ENCODE results near the gene USP9X.

USP9X gene

DNA sequence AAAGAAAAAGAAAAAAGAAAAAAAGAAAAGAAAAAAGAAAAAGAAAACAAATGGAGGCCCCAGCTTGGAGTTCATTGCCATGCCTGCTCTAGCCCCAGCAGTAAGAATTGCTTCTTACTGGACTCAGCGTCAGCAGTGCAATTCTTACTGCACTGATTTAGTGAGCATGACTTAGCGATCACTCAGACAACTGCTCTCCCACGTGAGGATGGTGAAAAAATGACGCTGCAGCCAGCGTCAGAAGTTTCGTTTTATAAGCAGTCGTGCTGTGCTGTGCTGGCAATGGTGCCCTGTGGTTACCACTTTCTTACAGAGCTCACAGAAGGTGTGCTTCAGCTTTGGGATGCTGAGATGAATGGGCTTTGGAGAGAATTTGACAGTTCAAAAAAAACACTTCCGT is 180.4 kb downstream of the USP9X start:
- no peaks in the 10 kb centered on the region for H4K20me1 ChIP-seq (ENCODE audit: low read depth, low read length)
- H3K9ac ChIP-seq (ENCODE audit: low read length), result no peak overlapping the region
- H3K27me3 ChIP-seq (ENCODE audit: low read length), result no peaks in the 10 kb centered on the region
- H2AFZ ChIP-seq (ENCODE audit: low read depth, low read length, severe bottlenecking), result no peak overlapping the region
- H3K9me3 ChIP-seq (ENCODE audit: insufficient read depth, low read length), result no peaks in the 10 kb centered on the region
- no peaks in the 10 kb centered on the region for H3F3A ChIP-seq (ENCODE audit: insufficient read depth)
- no peaks in the 10 kb centered on the region for H3K9me2 ChIP-seq (replicated peaks; ENCODE audit: insufficient read depth, low read length)
- no peak overlapping the region for H3K4me3 ChIP-seq (ENCODE audit: insufficient read depth, low read length, poor library complexity, severe bottlenecking)
- H3K36me3 ChIP-seq (ENCODE audit: low read length), result no peaks in the 10 kb centered on the region
- TF ChIP-seq EZH2phosphoT487 (conservative IDR thresholded peaks at IDR 0.05; ENCODE audit: low read length), result no peak
- TF ChIP-seq, protein P1, sequence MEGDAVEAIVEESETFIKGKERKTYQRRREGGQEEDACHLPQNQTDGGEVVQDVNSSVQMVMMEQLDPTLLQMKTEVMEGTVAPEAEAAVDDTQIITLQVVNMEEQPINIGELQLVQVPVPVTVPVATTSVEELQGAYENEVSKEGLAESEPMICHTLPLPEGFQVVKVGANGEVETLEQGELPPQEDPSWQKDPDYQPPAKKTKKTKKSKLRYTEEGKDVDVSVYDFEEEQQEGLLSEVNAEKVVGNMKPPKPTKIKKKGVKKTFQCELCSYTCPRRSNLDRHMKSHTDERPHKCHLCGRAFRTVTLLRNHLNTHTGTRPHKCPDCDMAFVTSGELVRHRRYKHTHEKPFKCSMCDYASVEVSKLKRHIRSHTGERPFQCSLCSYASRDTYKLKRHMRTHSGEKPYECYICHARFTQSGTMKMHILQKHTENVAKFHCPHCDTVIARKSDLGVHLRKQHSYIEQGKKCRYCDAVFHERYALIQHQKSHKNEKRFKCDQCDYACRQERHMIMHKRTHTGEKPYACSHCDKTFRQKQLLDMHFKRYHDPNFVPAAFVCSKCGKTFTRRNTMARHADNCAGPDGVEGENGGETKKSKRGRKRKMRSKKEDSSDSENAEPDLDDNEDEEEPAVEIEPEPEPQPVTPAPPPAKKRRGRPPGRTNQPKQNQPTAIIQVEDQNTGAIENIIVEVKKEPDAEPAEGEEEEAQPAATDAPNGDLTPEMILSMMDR (IDR thresholded peaks at IDR 0.05; ENCODE audit: insufficient read depth, low read length, poor library complexity, severe bottlenecking), result no peak
- H3K27ac ChIP-seq (ENCODE audit: low read depth, low read length), result no peak overlapping the region
- H3K4me2 ChIP-seq (ENCODE audit: low read depth, low read length, poor library complexity, severe bottlenecking), result no peak overlapping the region
- no peaks in the 10 kb centered on the region for H3K79me2 ChIP-seq (ENCODE audit: insufficient read depth, low read length)

DNA sequence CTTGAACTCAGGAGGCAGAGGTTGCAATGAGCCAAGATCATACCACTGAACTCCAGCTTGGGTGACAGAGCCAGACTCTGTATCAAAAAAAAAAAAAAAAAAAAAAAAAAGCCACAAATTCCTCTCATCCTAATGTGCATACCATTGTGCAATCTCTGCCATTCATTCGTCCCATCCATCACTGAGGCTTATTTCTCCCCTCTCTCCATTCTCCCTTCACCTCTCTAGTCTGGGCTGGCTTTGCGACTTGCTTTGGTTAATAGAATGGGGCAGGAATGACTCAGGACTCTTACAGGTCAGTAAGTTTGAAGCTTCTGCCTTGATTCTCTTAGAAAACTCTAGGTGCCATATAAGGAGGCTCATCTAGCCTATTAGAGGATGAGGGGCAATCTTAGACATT is 188.4 kb downstream of the USP9X start:
- H2AFZ ChIP-seq (ENCODE audit: low read depth, low read length, severe bottlenecking), result no peak overlapping the region
- no peaks in the 10 kb centered on the region for H3K27me3 ChIP-seq (ENCODE audit: low read length)
- H3K9me2 ChIP-seq (replicated peaks; ENCODE audit: insufficient read depth, low read length), result no peaks in the 10 kb centered on the region
- H3K36me3 ChIP-seq (ENCODE audit: low read length), result no peaks in the 10 kb centered on the region
- H3K79me2 ChIP-seq (ENCODE audit: insufficient read depth, low read length), result no peaks in the 10 kb centered on the region
- no peak for TF ChIP-seq EZH2phosphoT487 (conservative IDR thresholded peaks at IDR 0.05; ENCODE audit: low read length)
- TF ChIP-seq, protein P1 (IDR thresholded peaks at IDR 0.05; ENCODE audit: insufficient read depth, low read length, poor library complexity, severe bottlenecking), result no peak
- no peak overlapping the region for H3K9ac ChIP-seq (ENCODE audit: low read length)
- H3F3A ChIP-seq (ENCODE audit: insufficient read depth), result no peaks in the 10 kb centered on the region
- H3K4me2 ChIP-seq (ENCODE audit: low read depth, low read length, poor library complexity, severe bottlenecking), result no peak overlapping the region
- H4K20me1 ChIP-seq (ENCODE audit: low read depth, low read length), result no peaks in the 10 kb centered on the region
- H3K9me3 ChIP-seq (ENCODE audit: insufficient read depth, low read length), result no peaks in the 10 kb centered on the region
- no peak overlapping the region for H3K27ac ChIP-seq (ENCODE audit: low read depth, low read length)
- H3K4me3 ChIP-seq (ENCODE audit: insufficient read depth, low read length, poor library complexity, severe bottlenecking), result no peak overlapping the region

- H3K27me3 ChIP-seq (ENCODE audit: low read length), result no peaks in the 10 kb centered on the region
- no peaks in the 10 kb centered on the region for H3K79me2 ChIP-seq (ENCODE audit: insufficient read depth, low read length)
- no peaks in the 10 kb centered on the region for H4K20me1 ChIP-seq (ENCODE audit: low read depth, low read length)
- peak overlapping the region; percentile 42 for H3K4me3 ChIP-seq (ENCODE audit: insufficient read depth, low read length, poor library complexity, severe bottlenecking)
- H3K27ac ChIP-seq (ENCODE audit: low read depth, low read length), result no peak overlapping the region
- H3F3A ChIP-seq (ENCODE audit: insufficient read depth), result no peaks in the 10 kb centered on the region
- no peak for TF ChIP-seq EZH2phosphoT487 (conservative IDR thresholded peaks at IDR 0.05; ENCODE audit: low read length)
- TF ChIP-seq, protein P1 (IDR thresholded peaks at IDR 0.05; ENCODE audit: insufficient read depth, low read length, poor library complexity, severe bottlenecking), result peak; percentile 17
- H3K9ac ChIP-seq (ENCODE audit: low read length), result peak overlapping the region; percentile 33; the same call in 1 of the 2 replicates
- no peaks in the 10 kb centered on the region for H3K9me2 ChIP-seq (replicated peaks; ENCODE audit: insufficient read depth, low read length)
- peak overlapping the region; percentile 58 for H3K4me2 ChIP-seq (ENCODE audit: low read depth, low read length, poor library complexity, severe bottlenecking)
- no peaks in the 10 kb centered on the region for H3K9me3 ChIP-seq (ENCODE audit: insufficient read depth, low read length)
- H3K36me3 ChIP-seq (ENCODE audit: low read length), result no peaks in the 10 kb centered on the region
- peak overlapping the region; percentile 93 for H2AFZ ChIP-seq (ENCODE audit: low read depth, low read length, severe bottlenecking)
These were observed 190.7 kb downstream of the USP9X start for GRCh38 chrX:41275661-41276609.
